ENCODE results near the gene E4F1. TPM values are rescaled to one million over a fixed set of nuclear protein-coding genes. Genes with fewer than 3 reads are reported as not detected.
A peak's percentile ranks its signal among the peaks of the same experiment; 100 is the strongest.
"Not testable (repeated sequence)": the region's sequence is repeated elsewhere in the genome, so short reads cannot be mapped to it uniquely, and the experiment has no call there.

E4F1 gene
- total RNA-seq, 1 donor from 2014 or later: 27.3 TPM

- DNase-seq: no peak
These were observed 9.0 kb downstream of the E4F1 start for GRCh38 chr16:2232094-2232990.

- no peak for DNase-seq
These were observed 9.8 kb downstream of the E4F1 start for GRCh38 chr16:2233046-2233775.

GRCh38 chr16:2233872-2234812 lies 10.8 kb downstream of the E4F1 start:
- DNase-seq: no peak

- DNase-seq: no peak
These were observed 11.4 kb downstream of the E4F1 start for GRCh38 chr16:2234813-2235170.

- DNase-seq: no peak
These were observed 11.9 kb downstream of the E4F1 start for GRCh38 chr16:2235234-2235651.

GRCh38 chr16:2235695-2236336 lies 12.4 kb downstream of the E4F1 start:
- no peak for DNase-seq

- no peak for DNase-seq
These were observed 13.1 kb downstream of the E4F1 start, which contains the start of gene DNASE1L2 for GRCh38 chr16:2236337-2237101. Gene DNASE1L2 (plus strand): TSS chr16:2236444. CDS start chr16:2236817, 373 bp downstream.

GRCh38 chr16:2237102-2237482 lies 13.7 kb downstream of the E4F1 start:
- no peak for DNase-seq

GRCh38 chr16:2237493-2238149 lies 14.2 kb downstream of the E4F1 start:
- no peak for DNase-seq

- DNase-seq: no peak
These were observed 14.9 kb downstream of the E4F1 start for GRCh38 chr16:2238150-2238837.

- no peak for DNase-seq
These were observed 15.7 kb downstream of the E4F1 start for GRCh38 chr16:2238838-2239675.

- DNase-seq: not testable (repeated sequence)
These were observed 16.9 kb downstream of the E4F1 start for GRCh38 chr16:2240331-2240730.

- peak; percentile 28 for DNase-seq
These were observed 19.2 kb downstream of the E4F1 start for GRCh38 chr16:2242598-2242997.

GRCh38 chr16:2243031-2243528 lies 19.7 kb downstream of the E4F1 start:
- no peak for DNase-seq

GRCh38 chr16:2243781-2244180 lies 20.4 kb downstream of the E4F1 start:
- DNase-seq: no peak

GRCh38 chr16:2244301-2244700 lies 20.9 kb downstream of the E4F1 start:
- no peak for DNase-seq

- DNase-seq: no peak
These were observed 21.8 kb downstream of the E4F1 start for GRCh38 chr16:2244926-2245795.

Measured in occipital lobe (tissue), 2 donors.